GM12801 (cell line): ENCODE results near the gene VSIG4.

Experiments
- CTCF ChIP-seq: IDR thresholded peaks from one replicate; pipeline ENCODE4 v1.5.1; 2011; ENCODE audit warnings: control low read depth; ENCODE audit not compliant: insufficient read length; ENCODE audit errors: extremely low read depth

Gene VSIG4

DNA sequence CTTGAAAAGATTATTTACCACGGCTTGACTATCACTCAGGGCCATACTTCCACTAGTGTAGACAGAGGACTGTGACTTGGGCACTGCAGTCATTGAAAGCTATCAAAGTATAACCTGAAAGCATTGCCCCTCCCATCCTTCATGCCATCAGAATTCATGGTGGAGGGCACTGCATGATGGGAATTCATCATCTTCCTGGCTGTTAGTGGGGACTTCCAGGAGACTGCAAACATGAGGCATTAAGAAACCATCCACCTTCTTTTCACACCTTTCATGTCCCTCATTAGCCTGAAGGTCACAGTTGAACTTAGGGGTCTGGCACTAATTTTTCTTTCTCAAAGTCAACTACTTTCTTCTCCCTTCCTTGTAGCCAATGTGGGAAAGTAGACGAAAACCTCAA, 25.8 kb downstream of the VSIG4 start:
- no peak for TF ChIP-seq CTCF

DNA sequence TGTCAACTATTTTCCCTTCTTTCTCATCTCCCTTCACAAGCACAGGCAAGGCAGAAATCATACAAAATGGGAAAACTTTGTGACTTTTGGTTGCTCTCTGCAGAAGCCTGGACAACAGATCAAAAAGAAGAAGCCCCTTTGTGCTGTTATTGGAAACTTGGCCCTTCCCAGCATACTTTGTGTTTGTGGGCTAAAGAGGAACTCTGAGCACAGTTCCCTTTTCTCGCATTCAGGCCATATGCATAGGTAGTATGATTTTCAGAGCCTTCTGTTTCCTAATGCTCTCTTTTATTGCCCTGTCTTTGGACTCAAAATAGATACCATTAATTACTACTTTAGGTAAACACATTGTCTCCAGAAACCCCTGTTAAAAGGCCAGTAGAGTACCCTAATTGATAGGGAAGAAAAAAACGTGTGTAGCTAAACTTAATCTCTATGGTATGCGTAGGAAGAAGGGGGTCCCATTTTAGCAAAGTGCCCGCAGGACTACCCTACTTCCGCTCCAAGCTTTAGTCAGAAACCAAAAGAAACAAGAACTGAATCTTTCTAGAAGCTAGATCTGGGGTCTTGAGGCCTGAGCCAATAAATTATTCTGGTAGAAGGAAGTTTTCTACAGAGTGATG, 26.6 kb downstream of the VSIG4 start:
- no peak for TF ChIP-seq CTCF

GRCh38 chrX:66012094-66012534, 27.8 kb downstream of the VSIG4 start:
- TF ChIP-seq CTCF = no peak

GRCh38 chrX:66009231-66009845, 30.5 kb downstream of the VSIG4 start:
- TF ChIP-seq CTCF = no peak

- TF ChIP-seq CTCF = no peak
These were observed 31.4 kb downstream of the VSIG4 start for GRCh38 chrX:66008328-66008970.

GRCh38 chrX:66007851-66008250, 32.0 kb downstream of the VSIG4 start:
- no peak for TF ChIP-seq CTCF

GRCh38 chrX:66005830-66006449, 33.9 kb downstream of the VSIG4 start:
- TF ChIP-seq CTCF = no peak
